GM21576 (cell line): Measurements from ENCODE around the gene ID4.

Experiments used
- ATAC-seq: cut with Tn5 transposase; IDR thresholded peaks from one replicate; pipeline ENCODE4 v1.9.1; 2021; ENCODE audit warnings: mild to moderate bottlenecking, moderate library complexity; ENCODE audit not compliant: unreplicated experiment

Gene ID4

GRCh38 chr6:19857139-19857538, 20.0 kb downstream of the ID4 start:
- no peak for ATAC-seq

- ATAC-seq = no peak
These were observed 20.5 kb downstream of the ID4 start for GRCh38 chr6:19857703-19858102.

- no peak for ATAC-seq
These were observed 23.2 kb downstream of the ID4 start for GRCh38 chr6:19860235-19860877.

- no peak for ATAC-seq
These were observed 27.1 kb downstream of the ID4 start for GRCh38 chr6:19864285-19864684.

- ATAC-seq = no peak
These were observed 28.0 kb downstream of the ID4 start for GRCh38 chr6:19865178-19865577.

- no peak for ATAC-seq
These were observed 29.2 kb downstream of the ID4 start for GRCh38 chr6:19866173-19866984.

- ATAC-seq = no peak
These were observed 29.9 kb downstream of the ID4 start for GRCh38 chr6:19866985-19867627.

- no peak for ATAC-seq
These were observed 32.3 kb downstream of the ID4 start for GRCh38 chr6:19869464-19869863.

- ATAC-seq = no peak
These were observed 33.2 kb downstream of the ID4 start for GRCh38 chr6:19870322-19870721.

GRCh38 chr6:19873031-19873430, 35.9 kb downstream of the ID4 start:
- no peak for ATAC-seq

GRCh38 chr6:19876672-19877071, 39.5 kb downstream of the ID4 start:
- no peak for ATAC-seq

GRCh38 chr6:19879663-19880062, 42.5 kb downstream of the ID4 start:
- ATAC-seq = no peak

GRCh38 chr6:19880066-19880465, 42.9 kb downstream of the ID4 start:
- ATAC-seq = no peak

GRCh38 chr6:19891451-19891850, 54.3 kb downstream of the ID4 start:
- no peak for ATAC-seq
